SK-N-SH treated with all-trans-retinoic acid at 6 μM for 48 hours (cell line): ENCODE results near the gene RTL10.
A peak's percentile ranks its signal among the peaks of the same experiment; 100 is the strongest.

Experiments
- ATAC-seq: fragments of 200-7000 bp; cut with Tn5 transposase; 3 replicates; pipeline ENCODE4 v1.9.1; 2020; ENCODE audit warnings: mild to moderate bottlenecking, moderate library complexity
- ARNTL ChIP-seq: fragments of 450-650 bp; formaldehyde crosslinking; IDR thresholded peaks from 2 replicates; pipeline ENCODE4 v1.5.0; 2020; ENCODE audit warnings: low read depth, mild to moderate bottlenecking, moderate library complexity, borderline replicate concordance
- BACH2 ChIP-seq: fragments of 250-450 bp; sonication (Bioruptor Pico); IDR thresholded peaks from 2 replicates; pipeline ENCODE4 v1.9.0; 2021; ENCODE audit warnings: mild to moderate bottlenecking, borderline replicate concordance
- CSDC2 ChIP-seq: fragments of 250-450 bp; sonication (Bioruptor Pico); IDR thresholded peaks from 2 replicates; pipeline ENCODE4 v1.5.0; 2020; ENCODE audit warnings: mild to moderate bottlenecking, moderate library complexity
- CSRNP3 ChIP-seq: fragments of 250-450 bp; sonication (Bioruptor Pico); IDR thresholded peaks from 2 replicates; pipeline ENCODE4 v1.5.1; 2021; ENCODE audit warnings: mild to moderate bottlenecking, moderate library complexity
- ESRRG ChIP-seq: fragments of 250-450 bp; sonication (Bioruptor Pico); IDR thresholded peaks from 2 replicates; pipeline ENCODE4 v1.6.1; 2021; ENCODE audit warnings: mild to moderate bottlenecking
- GLIS3 ChIP-seq: fragments of 250-450 bp; sonication (Bioruptor Pico); IDR thresholded peaks from 2 replicates; pipeline ENCODE4 v1.5.0; 2020; ENCODE audit warnings: mild to moderate bottlenecking, moderate library complexity
- ISL1 ChIP-seq: fragments of 250-450 bp; sonication (Bioruptor Pico); IDR thresholded peaks from 2 replicates; pipeline ENCODE4 v2.1.2; 2022; ENCODE audit warnings: mild to moderate bottlenecking, moderate library complexity
- OSR1 ChIP-seq: fragments of 250-450 bp; sonication (Bioruptor Pico); IDR thresholded peaks from 2 replicates; pipeline ENCODE4 v1.8.0; 2022; ENCODE audit warnings: moderate library complexity, mild to moderate bottlenecking, inconsistent platforms
- POU6F1 ChIP-seq: fragments of 250-450 bp; sonication (Bioruptor Pico); IDR thresholded peaks from 2 replicates; pipeline ENCODE4 v1.8.0; 2021; ENCODE audit warnings: low read depth, mild to moderate bottlenecking, moderate library complexity, borderline replicate concordance
- PPARA ChIP-seq: fragments of 250-450 bp; sonication (Bioruptor Pico); IDR thresholded peaks from 2 replicates; pipeline ENCODE4 v1.5.0; 2020; ENCODE audit warnings: mild to moderate bottlenecking, borderline replicate concordance
- RARB ChIP-seq: fragments of 250-450 bp; sonication (Bioruptor Pico); IDR thresholded peaks from 2 replicates; pipeline ENCODE4 v1.8.0; 2021; ENCODE audit warnings: mild to moderate bottlenecking, moderate library complexity
- SNAI2 ChIP-seq: fragments of 250-450 bp; sonication (Bioruptor Pico); IDR thresholded peaks from 2 replicates; pipeline ENCODE4 v1.5.0; 2020; ENCODE audit warnings: mild to moderate bottlenecking, moderate library complexity
- TCF4 ChIP-seq: fragments of 250-450 bp; sonication (Bioruptor Pico); IDR thresholded peaks from 2 replicates; pipeline ENCODE4 v1.8.0; 2021; ENCODE audit warnings: mild to moderate bottlenecking, moderate library complexity, borderline replicate concordance
- TOX ChIP-seq: fragments of 250-450 bp; sonication (Bioruptor Pico); IDR thresholded peaks from 2 replicates; pipeline ENCODE4 v1.8.0; 2021; ENCODE audit warnings: mild to moderate bottlenecking, moderate library complexity, borderline replicate concordance
- ZFP3 ChIP-seq: fragments of 250-450 bp; sonication (Bioruptor Pico); IDR thresholded peaks from 2 replicates; pipeline ENCODE4 v1.5.0; 2020; ENCODE audit warnings: mild to moderate bottlenecking, moderate library complexity
- ZNF70 ChIP-seq: fragments of 450-650 bp; formaldehyde crosslinking; IDR thresholded peaks from 2 replicates; pipeline ENCODE4 v1.5.0; 2020; ENCODE audit warnings: mild to moderate bottlenecking, moderate library complexity
- ZNF8 ChIP-seq: fragments of 450-650 bp; formaldehyde crosslinking; IDR thresholded peaks from 2 replicates; pipeline ENCODE4 v1.5.0; 2020; ENCODE audit warnings: mild to moderate bottlenecking, moderate library complexity
- TF ChIP-seq, protein P1 (sequence below): fragments of 250-450 bp; sonication (Bioruptor Pico); IDR thresholded peaks from 2 replicates; pipeline ENCODE4 v1.8.0; 2020; ENCODE audit warnings: mild to moderate bottlenecking, moderate library complexity, borderline replicate concordance
- TF ChIP-seq, protein P2 (sequence below): fragments of 250-450 bp; sonication (Bioruptor Pico); IDR thresholded peaks from 2 replicates; pipeline ENCODE4 v1.5.0; 2020; ENCODE audit warnings: mild to moderate bottlenecking, moderate library complexity
- TF ChIP-seq, protein P3 (sequence below): fragments of 250-450 bp; sonication (Bioruptor Pico); IDR thresholded peaks from 2 replicates; pipeline ENCODE4 v1.5.1; 2020; ENCODE audit warnings: low read depth, mild to moderate bottlenecking, moderate library complexity

Gene RTL10

GRCh38 chr22:19903031-19903430 lies 48.4 kb upstream of the RTL10 start:
- TF ChIP-seq RARB (no peak), ARNTL (CRISPR knock-in tag) (no peak)
- TF ChIP-seq, protein P1, sequence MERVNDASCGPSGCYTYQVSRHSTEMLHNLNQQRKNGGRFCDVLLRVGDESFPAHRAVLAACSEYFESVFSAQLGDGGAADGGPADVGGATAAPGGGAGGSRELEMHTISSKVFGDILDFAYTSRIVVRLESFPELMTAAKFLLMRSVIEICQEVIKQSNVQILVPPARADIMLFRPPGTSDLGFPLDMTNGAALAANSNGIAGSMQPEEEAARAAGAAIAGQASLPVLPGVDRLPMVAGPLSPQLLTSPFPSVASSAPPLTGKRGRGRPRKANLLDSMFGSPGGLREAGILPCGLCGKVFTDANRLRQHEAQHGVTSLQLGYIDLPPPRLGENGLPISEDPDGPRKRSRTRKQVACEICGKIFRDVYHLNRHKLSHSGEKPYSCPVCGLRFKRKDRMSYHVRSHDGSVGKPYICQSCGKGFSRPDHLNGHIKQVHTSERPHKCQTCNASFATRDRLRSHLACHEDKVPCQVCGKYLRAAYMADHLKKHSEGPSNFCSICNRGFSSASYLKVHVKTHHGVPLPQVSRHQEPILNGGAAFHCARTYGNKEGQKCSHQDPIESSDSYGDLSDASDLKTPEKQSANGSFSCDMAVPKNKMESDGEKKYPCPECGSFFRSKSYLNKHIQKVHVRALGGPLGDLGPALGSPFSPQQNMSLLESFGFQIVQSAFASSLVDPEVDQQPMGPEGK (CRISPR knock-in tag), result no peak

DNA sequence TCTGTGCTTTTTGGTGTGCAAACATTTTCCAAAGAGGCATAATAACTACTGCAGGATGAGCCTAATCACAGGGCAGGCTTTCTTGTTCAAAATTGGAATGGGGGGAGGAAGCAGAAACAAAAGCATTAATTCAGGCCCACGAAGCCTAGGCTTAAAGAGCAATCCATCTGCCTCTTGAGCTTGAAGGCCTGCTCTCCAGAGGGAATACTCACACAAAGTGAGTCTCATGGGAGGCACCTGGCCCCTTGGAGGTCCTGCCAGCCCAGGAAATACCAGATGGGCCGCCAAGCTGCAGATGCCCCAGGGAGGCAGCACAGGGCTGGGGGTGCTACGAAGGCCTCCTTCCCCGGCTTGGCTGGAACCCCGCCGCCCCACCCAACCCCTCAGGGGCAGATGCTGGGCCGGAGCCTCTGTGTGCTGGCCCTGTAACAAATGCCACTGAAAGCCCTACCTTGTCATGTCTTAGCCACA lies 47.6 kb upstream of the RTL10 start:
- ATAC-seq, result no peak
- TF ChIP-seq SNAI2 (CRISPR knock-in tag) (no peak), CSRNP3 (CRISPR knock-in tag) (no peak), BACH2 (CRISPR knock-in tag) (no peak), ARNTL (CRISPR knock-in tag) (no peak), POU6F1 (no peak), CSDC2 (no peak), TOX (CRISPR knock-in tag) (no peak), ZNF8 (CRISPR knock-in tag) (no peak), ZNF70 (no peak), OSR1 (CRISPR knock-in tag) (no peak), ZFP3 (no peak), TCF4 (CRISPR knock-in tag) (no peak), ISL1 (CRISPR knock-in tag) (no peak), PPARA (CRISPR knock-in tag) (no peak), ESRRG (CRISPR knock-in tag) (no peak), GLIS3 (CRISPR knock-in tag) (no peak), RARB (no peak)
- TF ChIP-seq, protein P1 (CRISPR knock-in tag), result no peak
- TF ChIP-seq, protein P2, sequence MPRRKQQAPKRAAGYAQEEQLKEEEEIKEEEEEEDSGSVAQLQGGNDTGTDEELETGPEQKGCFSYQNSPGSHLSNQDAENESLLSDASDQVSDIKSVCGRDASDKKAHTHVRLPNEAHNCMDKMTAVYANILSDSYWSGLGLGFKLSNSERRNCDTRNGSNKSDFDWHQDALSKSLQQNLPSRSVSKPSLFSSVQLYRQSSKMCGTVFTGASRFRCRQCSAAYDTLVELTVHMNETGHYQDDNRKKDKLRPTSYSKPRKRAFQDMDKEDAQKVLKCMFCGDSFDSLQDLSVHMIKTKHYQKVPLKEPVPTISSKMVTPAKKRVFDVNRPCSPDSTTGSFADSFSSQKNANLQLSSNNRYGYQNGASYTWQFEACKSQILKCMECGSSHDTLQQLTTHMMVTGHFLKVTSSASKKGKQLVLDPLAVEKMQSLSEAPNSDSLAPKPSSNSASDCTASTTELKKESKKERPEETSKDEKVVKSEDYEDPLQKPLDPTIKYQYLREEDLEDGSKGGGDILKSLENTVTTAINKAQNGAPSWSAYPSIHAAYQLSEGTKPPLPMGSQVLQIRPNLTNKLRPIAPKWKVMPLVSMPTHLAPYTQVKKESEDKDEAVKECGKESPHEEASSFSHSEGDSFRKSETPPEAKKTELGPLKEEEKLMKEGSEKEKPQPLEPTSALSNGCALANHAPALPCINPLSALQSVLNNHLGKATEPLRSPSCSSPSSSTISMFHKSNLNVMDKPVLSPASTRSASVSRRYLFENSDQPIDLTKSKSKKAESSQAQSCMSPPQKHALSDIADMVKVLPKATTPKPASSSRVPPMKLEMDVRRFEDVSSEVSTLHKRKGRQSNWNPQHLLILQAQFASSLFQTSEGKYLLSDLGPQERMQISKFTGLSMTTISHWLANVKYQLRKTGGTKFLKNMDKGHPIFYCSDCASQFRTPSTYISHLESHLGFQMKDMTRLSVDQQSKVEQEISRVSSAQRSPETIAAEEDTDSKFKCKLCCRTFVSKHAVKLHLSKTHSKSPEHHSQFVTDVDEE, result no peak
- TF ChIP-seq, protein P3, sequence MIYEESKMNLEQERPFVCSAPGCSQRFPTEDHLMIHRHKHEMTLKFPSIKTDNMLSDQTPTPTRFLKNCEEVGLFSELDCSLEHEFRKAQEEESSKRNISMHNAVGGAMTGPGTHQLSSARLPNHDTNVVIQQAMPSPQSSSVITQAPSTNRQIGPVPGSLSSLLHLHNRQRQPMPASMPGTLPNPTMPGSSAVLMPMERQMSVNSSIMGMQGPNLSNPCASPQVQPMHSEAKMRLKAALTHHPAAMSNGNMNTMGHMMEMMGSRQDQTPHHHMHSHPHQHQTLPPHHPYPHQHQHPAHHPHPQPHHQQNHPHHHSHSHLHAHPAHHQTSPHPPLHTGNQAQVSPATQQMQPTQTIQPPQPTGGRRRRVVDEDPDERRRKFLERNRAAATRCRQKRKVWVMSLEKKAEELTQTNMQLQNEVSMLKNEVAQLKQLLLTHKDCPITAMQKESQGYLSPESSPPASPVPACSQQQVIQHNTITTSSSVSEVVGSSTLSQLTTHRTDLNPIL, result no peak
- TF ChIP-seq, all 23 proteins: peak for 0

More at GRCh38 chr22:19903031-19903430, 48.4 kb upstream of the RTL10 start:
- ATAC-seq, result peak; percentile 25; the same call in 2 of the 3 replicates
